HCEC 1CT (cell line): ENCODE data around the gene CPXCR1.
"Not testable (repeated sequence)": the region's sequence is repeated elsewhere in the genome, so short reads cannot be mapped to it uniquely, and the experiment has no call there.

Source experiments
- DNase-seq: peaks from one replicate; pipeline ENCODE4 v3.0.0-alpha.2; 2017

CPXCR1 gene

GRCh38 chrX:88746925-88747324 is at the start of gene CPXCR1:
CPXCR1 (plus strand) TSS chrX:88747225; CDS start chrX:88753415, 6,190 bp downstream.
- no peak for DNase-seq

- DNase-seq, result no peak
Measured at GRCh38 chrX:88735835-88736234, 11.2 kb upstream of the CPXCR1 start.

DNA sequence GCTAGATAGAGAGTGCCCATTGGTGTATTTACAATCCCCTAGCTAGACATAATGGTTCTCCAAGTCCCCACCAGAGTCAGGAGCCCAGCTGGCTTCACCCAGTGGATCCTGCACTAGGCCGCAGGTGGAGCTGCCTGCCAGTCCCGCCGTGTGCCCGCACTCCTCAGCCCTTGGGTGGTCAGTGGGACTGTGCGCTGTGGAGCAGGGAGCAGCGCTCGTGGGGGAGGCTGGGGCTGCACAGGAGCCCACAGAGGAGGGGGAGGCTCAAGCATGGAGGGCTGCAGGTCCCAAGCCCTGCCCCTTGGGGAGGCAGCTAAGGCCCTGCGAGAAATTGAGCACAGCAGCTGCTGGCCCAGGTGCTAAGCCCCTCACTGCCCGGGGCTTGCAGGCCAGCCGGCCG is 810 bp upstream of the CPXCR1 start:
- DNase-seq, result not testable (repeated sequence)

DNA sequence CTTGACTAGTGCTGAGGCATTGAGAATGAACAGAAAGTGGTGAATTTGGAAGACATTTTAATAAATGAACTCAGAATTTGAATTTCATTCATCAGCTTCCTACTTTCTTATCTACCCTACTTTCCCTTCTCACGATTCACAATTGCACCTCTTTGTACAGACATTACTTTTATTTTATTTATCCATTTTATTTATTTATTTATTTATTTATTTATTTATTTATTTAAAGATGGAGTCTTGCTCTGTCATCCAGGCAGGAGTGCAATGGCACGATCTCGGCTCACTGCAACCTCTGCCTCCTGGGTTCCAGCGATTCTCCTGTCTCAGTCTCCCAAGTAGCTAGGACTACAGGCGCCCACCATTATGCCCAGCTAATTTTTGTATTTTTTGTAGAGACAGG is 5.3 kb downstream of the CPXCR1 start:
- DNase-seq, result not testable (repeated sequence)

- no peak for DNase-seq
Measured at GRCh38 chrX:88789825-88790224, 42.8 kb downstream of the CPXCR1 start.
